ENCODE measurements around the gene AGXT2.

DNA sequence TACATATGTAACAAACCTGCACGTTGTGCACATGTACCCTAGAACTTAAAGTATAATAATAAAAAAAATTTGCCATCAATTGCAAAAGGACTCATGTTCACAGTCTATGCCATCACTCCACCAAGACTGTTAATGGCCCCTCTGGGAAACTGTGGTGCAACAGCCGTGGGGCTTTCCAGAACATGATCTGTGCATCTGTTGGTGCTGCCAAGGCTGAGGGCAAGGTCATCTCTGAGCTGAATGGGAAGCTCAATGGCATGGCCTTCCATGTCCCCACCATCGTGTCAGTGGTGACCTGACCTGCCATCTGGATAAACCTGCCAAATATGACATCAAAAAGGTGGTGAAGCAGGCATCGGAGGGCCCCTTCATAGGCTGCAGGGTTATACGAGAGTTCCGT, 33.4 kb upstream of the AGXT2 start:
- no peak for TF ChIP-seq REST (IDR thresholded peaks at IDR 0.05; ENCODE audit: low read depth)
- no peak for TF ChIP-seq CTCF (IDR thresholded peaks at IDR 0.05 in 2 of 3, conservative IDR thresholded peaks at IDR 0.05 in 1 of 3; ENCODE audit: borderline replicate concordance in 1 of 3, insufficient read depth in 1 of 3, low read depth in 2 of 3, low read length in 2 of 3)
- no peak for TF ChIP-seq POLR2AphosphoS5 (IDR thresholded peaks at IDR 0.05; ENCODE audit: low read depth, low read length)
- no peak for TF ChIP-seq ELF1 (IDR thresholded peaks at IDR 0.05; ENCODE audit: borderline replicate concordance, low read depth)
- TF ChIP-seq POLR2A (IDR thresholded peaks at IDR 0.05; ENCODE audit: borderline replicate concordance, extremely low read depth, insufficient read depth, insufficient read length): no peak
- TF ChIP-seq, protein P1, sequence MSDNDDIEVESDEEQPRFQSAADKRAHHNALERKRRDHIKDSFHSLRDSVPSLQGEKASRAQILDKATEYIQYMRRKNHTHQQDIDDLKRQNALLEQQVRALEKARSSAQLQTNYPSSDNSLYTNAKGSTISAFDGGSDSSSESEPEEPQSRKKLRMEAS (IDR thresholded peaks at IDR 0.05): no peak
- TF ChIP-seq EZH2phosphoT487 (IDR thresholded peaks at IDR 0.05; ENCODE audit: borderline replicate concordance): no peak
- no peak for TF ChIP-seq SRF (IDR thresholded peaks at IDR 0.05; ENCODE audit: low read depth)
- TF ChIP-seq JUND (IDR thresholded peaks at IDR 0.05): no peak
- no peak for TF ChIP-seq YY1 (IDR thresholded peaks at IDR 0.05; ENCODE audit: extremely low read depth, insufficient replicate concordance, low read depth, low read length)
- no peak for TF ChIP-seq EGR1 (IDR thresholded peaks at IDR 0.05; ENCODE audit: low read depth)
- TF ChIP-seq SP1 (IDR thresholded peaks at IDR 0.05; ENCODE audit: low read depth): no peak
- no peak for TF ChIP-seq SIN3A (IDR thresholded peaks at IDR 0.05; ENCODE audit: low read depth)
- TF ChIP-seq, protein P2, sequence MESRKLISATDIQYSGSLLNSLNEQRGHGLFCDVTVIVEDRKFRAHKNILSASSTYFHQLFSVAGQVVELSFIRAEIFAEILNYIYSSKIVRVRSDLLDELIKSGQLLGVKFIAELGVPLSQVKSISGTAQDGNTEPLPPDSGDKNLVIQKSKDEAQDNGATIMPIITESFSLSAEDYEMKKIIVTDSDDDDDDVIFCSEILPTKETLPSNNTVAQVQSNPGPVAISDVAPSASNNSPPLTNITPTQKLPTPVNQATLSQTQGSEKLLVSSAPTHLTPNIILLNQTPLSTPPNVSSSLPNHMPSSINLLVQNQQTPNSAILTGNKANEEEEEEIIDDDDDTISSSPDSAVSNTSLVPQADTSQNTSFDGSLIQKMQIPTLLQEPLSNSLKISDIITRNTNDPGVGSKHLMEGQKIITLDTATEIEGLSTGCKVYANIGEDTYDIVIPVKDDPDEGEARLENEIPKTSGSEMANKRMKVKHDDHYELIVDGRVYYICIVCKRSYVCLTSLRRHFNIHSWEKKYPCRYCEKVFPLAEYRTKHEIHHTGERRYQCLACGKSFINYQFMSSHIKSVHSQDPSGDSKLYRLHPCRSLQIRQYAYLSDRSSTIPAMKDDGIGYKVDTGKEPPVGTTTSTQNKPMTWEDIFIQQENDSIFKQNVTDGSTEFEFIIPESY (IDR thresholded peaks at IDR 0.05; ENCODE audit: extremely low read depth, insufficient replicate concordance, low read length): no peak

Data from HCT116 (cell line).